HUES6 (cell line): ENCODE measurements around the gene MAN1B1.

ENCODE experiments used
- H3K27ac ChIP-seq: 2 replicates; pipeline ENCODE4 v1.7.0; 2013; ENCODE audit warnings: low read depth, mild to moderate bottlenecking, low read length, inconsistent platforms
- H3K27me3 ChIP-seq: 2 replicates; pipeline ENCODE4 v1.6.1; 2013; ENCODE audit warnings: low read length; ENCODE audit not compliant: control insufficient read depth, insufficient read depth
- H3K36me3 ChIP-seq: 2 replicates; pipeline ENCODE4 v1.6.1; 2013; ENCODE audit warnings: low read length; ENCODE audit not compliant: control insufficient read depth, insufficient read depth
- H3K4me1 ChIP-seq: 2 replicates; pipeline ENCODE4 v1.6.1; 2013; ENCODE audit warnings: low read length; ENCODE audit not compliant: control insufficient read depth, insufficient read depth
- H3K4me3 ChIP-seq: 2 replicates; pipeline ENCODE4 v1.5.1; 2013; ENCODE audit warnings: low read depth, low read length
- H3K9ac ChIP-seq: one replicate; pipeline ENCODE4 v1.6.1; 2013; ENCODE audit warnings: mild to moderate bottlenecking, low read length
- H3K9me3 ChIP-seq: 2 replicates; pipeline ENCODE4 v1.6.1; 2013; ENCODE audit warnings: low read depth, low read length; ENCODE audit not compliant: control insufficient read depth, insufficient read depth

The MAN1B1 gene

DNA sequence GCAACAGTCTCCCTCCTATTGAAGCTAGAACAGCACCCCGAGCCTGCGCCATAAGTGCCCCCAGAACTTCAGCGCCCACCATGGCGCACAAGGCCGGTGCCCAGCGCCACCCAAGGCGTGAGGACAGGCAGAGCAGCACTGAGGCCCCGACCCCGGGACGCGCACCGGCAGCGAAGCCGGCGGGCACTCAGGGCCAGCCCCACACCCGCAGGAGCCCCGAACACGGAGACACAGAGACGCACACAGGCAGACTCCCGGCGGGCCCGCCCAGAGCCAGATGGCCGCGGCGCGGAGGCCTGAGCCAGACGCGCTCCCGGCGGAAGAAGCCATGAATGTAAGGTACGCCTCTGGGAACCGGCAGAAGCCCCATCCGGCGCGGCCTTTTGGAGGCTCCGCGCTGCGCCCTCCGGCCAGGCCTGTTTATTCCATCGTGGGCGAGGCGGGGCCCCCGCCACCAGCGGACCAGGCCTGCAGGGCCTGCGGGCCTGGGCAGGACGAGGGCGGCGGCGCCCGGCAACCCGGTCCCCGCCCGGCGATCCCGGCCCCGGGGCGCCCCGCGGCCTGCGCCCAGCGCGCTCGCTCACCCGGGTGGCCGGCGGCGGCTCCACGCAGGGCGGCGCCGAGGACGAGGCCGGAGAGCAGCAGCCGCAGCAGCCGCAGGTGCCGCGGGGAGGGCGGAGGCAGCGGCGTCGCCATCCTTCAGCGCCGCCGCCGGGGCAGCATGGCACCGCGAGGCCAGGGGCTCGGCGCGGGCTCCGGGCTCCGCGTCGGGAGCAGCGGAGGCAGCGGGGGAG, 41.3 kb upstream of the MAN1B1 start:
- no peaks in the 10 kb centered on the region; the same call in 1 of the 2 replicates for H3K36me3 ChIP-seq
- H3K27ac ChIP-seq = no peak overlapping the region
- peaks cover 71% of the 10 kb centered on the region for H3K27me3 ChIP-seq
- no peaks in the 10 kb centered on the region for H3K9me3 ChIP-seq
- peaks cover 6% of the 10 kb centered on the region; the same call in 1 of the 2 replicates for H3K4me1 ChIP-seq
- H3K4me3 ChIP-seq = peak overlapping the region; percentile 78
- H3K9ac ChIP-seq = no peak overlapping the region

DNA sequence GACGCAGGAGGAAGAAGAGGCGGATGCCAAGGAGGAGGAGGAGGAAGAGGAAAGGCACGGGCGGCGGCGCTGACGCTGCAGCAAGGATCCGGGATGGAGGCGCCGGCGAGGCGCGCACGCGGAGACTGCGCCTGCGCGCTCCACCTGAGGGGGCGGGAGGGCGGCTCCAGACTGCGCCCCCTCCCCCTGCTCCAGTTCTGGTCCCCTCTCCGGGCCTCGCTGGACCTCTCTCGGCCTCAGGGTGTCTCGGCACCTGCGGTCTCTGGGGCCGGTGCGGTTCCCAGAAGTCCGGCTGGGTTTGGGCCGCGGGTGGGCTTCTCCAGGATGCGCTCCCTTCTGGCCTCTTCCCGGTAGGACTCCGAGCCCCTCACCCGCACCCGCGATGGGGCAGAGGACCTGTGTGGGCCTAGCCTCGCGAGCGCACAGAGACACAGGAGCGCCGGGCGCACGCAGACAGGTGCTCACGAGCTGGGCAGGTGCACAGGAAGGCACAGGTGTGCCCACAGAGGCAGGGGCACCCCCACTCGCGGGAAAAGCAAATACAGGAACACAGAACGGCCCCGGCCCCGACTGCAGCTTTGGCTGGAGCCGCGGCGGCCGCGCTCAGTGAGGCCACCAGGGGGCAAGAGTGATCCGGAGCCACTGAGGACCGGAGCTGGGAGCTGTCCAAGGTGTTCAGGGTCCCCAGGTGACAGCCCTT, 40.5 kb upstream of the MAN1B1 start, which contains the start of gene NPDC1:
NPDC1 (minus strand) TSS at position 90 of the 700 bp plus-strand sequence. CDS start 188 bp downstream, outside the sequence.
- no peaks in the 10 kb centered on the region for H3K9me3 ChIP-seq
- H3K9ac ChIP-seq = no peak within 1 kb of the TSS
- H3K27ac ChIP-seq = no peak within 1 kb of the TSS
- peak within 1 kb of the TSS; percentile 78 for H3K4me3 ChIP-seq
- H3K4me1 ChIP-seq = peaks cover 6% of the 10 kb centered on the region; the same call in 1 of the 2 replicates
- H3K27me3 ChIP-seq = peaks cover 79% of the 10 kb centered on the region
- H3K36me3 ChIP-seq = no peaks in the 10 kb centered on the region

DNA sequence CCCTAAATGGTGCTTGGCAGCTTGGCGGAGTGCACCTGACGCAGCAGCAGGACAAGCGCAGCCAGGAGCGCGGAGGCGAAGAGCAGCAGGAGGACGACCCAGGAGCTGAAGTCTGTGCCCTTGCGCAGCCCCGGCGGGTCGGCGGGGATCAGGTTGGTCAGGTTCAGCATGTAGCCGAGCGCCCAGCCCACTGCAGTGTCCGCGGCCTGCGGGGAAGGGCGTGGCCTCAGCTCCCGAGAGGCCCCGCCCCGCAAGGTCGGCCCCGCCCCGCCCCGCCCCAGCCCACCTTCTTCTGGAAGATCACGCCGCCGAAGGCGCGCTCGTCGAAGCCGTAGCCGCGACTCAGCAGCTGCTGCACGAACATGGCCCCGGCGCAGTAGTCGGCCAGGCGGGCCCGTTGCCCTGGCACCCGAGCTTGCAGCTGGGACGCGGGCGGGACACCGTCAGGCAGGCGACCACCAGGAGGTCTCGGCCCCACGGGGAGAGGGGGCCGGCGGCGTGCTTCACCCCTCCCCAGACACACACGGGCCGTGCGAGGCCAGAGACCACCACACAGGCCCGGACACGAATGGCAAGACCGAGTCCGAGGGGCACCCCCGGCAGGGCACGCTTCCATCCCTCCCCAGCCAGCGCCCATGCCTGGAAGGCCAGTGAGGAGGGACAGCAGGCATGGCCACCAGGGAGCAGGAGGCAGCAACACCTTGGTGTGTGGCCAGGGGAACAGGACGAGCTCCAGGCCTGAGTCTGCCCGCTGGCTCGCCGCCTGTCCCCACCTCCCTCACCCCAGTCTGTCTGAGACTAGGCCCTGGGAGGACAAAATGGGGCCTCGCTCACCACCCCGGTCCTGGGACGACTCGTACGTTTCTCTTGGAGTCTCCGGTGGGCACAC, 37.9 kb upstream of the MAN1B1 start:
- Histone ChIP-seq H3K9me3 (no peaks in the 10 kb centered on the region), H3K36me3 (no peaks in the 10 kb centered on the region), H3K9ac (no peak overlapping the region), H3K4me3 (peak overlapping the region; percentile 30; the same call in 1 of the 2 replicates), H3K27ac (no peak overlapping the region), H3K4me1 (peaks cover 6% of the 10 kb centered on the region; the same call in 1 of the 2 replicates), H3K27me3 (peaks cover 96% of the 10 kb centered on the region)

DNA sequence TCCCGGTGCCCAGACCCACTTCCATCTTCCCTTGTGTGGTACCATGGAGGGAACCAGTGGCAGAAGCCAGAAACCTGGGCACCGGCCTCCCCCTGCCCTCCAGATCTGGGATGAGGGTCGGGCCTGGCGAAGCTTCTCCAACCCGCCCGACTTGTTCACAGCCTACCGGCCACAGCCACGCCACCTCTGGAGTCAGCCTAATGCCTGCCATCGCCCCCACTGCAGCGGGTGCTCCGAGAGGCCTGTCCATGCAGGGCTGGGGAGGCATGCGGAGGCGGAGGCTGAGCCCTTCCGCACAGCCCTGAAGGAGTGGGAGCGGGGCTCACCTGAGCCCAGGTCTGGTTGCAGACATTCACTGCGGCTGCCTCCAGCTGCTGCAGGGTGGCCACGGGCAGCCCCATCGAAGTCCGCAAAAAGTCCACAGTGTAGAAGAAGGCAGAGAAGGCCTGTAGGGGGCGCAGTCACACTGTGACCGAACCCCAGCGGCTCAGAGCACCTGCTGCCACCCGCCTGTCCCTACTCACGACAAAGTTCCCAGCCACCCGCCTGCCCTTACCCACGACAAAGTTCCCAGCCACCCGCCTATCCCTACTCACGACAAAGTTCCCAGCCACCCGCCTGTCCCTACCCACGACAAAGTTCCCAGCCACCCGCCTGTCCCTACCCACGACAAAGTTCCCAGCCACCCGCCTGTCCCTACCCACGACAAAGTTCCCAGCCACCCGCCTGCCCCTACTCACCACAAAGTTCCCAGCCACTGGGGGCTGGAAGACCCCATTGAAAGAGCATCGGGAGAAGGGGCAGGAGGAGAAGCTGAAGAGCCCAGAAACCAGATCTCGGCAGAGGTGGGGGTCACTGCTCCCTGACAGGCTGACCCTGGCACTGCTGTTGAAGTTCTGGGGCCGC, 37.0 kb upstream of the MAN1B1 start:
- H3K36me3 ChIP-seq = no peaks in the 10 kb centered on the region
- no peak overlapping the region for H3K4me3 ChIP-seq
- peaks cover 96% of the 10 kb centered on the region for H3K27me3 ChIP-seq
- H3K9me3 ChIP-seq = no peaks in the 10 kb centered on the region
- H3K9ac ChIP-seq = no peak overlapping the region
- no peak overlapping the region for H3K27ac ChIP-seq
- peaks cover 12% of the 10 kb centered on the region for H3K4me1 ChIP-seq

DNA sequence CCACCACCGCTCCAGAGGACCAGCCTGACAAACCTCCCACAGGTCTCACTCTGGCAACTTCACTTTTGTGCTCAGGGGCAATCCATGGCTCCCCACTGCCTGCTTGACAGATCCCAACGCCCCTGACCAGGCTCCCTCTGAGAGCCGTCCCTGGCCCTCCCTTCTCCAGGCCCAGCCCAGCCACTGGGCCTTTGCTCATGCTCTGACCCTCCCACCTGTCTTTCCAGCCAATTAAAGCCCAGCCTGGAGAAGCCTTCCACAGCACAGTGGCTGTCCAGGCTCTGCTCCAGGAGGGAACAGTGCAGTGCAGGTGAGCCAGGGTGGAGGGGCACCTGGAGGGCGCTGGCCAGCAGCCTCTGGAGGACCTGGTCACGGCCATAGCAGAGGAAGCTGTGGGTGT, 36.2 kb upstream of the MAN1B1 start:
- H3K36me3 ChIP-seq = no peaks in the 10 kb centered on the region
- peaks cover 18% of the 10 kb centered on the region for H3K4me1 ChIP-seq
- H3K27me3 ChIP-seq = peaks cover 96% of the 10 kb centered on the region
- H3K4me3 ChIP-seq = no peak overlapping the region
- no peak overlapping the region for H3K27ac ChIP-seq
- no peaks in the 10 kb centered on the region for H3K9me3 ChIP-seq
- no peak overlapping the region for H3K9ac ChIP-seq

DNA sequence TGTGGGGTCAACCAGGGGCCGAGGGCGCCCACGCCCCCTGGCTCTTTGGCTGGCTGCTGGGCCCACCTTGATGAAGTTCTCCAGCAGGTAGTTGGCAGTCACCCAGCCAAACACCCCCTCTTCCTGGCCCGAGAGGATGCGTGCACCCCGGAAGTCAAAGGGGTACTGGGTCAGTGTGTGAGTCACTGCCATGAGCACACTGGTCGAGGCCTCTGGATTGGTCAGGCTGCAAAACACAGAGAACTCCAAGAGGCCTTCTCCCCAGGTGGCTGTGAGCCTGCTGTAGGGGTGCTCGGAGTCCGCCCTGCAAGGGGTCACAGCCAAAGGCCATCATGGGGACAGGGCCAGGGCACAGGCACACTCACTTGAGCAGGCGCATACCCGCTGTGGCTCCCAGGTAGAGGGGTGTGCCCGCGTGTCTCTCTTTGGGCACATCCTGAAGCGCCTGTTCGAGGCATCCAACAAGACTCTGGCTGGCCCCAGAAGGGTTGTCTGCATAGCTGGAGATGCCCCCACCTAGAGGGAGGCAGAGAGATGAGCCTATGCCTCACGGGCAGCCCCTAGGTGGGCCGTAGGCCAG, 35.5 kb upstream of the MAN1B1 start:
- Histone ChIP-seq H3K9me3 (no peaks in the 10 kb centered on the region), H3K9ac (no peak overlapping the region), H3K4me3 (no peak overlapping the region), H3K4me1 (peaks cover 23% of the 10 kb centered on the region), H3K27ac (no peak overlapping the region), H3K36me3 (no peaks in the 10 kb centered on the region), H3K27me3 (peaks cover 96% of the 10 kb centered on the region)

DNA sequence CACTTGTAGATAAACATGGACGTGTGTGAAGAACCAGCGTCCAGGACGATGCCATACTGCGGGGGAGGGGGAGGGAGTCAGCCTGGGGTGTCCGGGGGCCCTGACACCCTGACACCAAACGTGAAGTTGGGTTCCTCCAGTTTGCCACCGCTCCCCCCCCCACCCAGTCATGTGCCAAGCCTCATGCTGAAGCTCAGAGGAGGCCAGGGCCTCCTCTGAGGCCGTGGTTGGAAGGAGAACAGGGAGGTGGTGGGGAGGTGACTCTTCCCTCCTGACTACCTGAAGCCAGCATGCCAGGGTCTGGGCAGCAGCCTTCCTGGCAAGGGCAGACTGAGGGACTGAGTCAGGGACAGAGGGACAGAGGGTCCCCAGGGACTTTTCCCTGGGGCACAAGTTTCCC, 34.5 kb upstream of the MAN1B1 start:
- Histone ChIP-seq H3K9me3 (no peaks in the 10 kb centered on the region), H3K4me1 (peaks cover 23% of the 10 kb centered on the region), H3K9ac (no peak overlapping the region), H3K27ac (no peak overlapping the region), H3K4me3 (no peak overlapping the region), H3K36me3 (no peaks in the 10 kb centered on the region), H3K27me3 (peaks cover 87% of the 10 kb centered on the region)

DNA sequence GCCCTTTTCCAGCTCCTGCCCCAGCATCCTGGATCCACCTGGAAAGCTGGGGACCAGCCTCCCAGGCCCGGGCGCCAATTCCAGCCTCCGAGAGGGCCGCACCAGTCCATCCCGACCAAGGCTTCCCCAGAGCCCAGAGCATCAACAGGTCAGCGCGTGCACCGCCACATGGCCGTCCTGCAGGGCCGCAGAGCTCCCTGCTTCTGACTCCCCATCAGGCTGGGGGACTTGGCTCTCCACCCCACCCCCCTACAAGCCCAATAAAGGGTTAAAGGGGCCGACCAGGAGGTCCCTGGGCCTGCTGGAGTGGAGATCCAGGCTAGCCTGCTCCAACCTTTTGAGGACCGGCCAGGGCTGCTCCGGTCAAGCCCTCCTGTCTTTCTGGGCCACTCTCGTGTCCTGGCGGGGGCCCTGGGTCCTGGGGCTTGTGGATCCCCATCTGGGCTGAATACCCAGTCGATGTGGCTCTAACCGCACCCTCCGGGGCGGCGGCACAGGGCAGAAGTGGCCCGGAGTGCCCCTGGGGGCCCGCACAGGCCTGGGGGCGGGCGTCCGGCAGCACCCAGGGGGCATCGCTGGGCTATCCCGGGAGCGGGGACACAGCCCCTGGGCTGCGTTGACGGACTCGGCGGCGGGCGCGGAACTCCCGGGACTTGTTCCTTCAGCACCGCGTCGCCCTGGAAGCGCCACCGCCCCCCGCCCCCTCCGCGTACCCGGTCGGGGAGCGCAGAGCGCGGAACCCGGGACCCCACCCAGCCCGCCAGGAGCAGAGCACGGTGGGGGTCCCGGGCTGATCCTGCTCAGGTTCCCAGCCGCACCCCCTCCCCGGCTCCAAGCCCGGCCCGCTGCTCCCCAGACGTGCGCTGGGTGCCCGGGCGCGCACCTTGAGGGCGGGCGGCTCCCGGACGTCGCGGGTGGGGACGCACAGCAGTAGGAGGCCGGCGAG, 33.5 kb upstream of the MAN1B1 start:
- Histone ChIP-seq H3K27me3 (peaks cover 77% of the 10 kb centered on the region), H3K9ac (no peak overlapping the region), H3K36me3 (no peaks in the 10 kb centered on the region), H3K27ac (no peak overlapping the region), H3K9me3 (no peaks in the 10 kb centered on the region), H3K4me3 (peak overlapping the region; percentile 62), H3K4me1 (peaks cover 23% of the 10 kb centered on the region)
